Measurements from ENCODE around the gene MAP1LC3C.

GRCh38 chr1:242002510-242002909 lies 3.6 kb upstream of the MAP1LC3C start:
- TF ChIP-seq CTCF (IDR thresholded peaks at IDR 0.05) (no peak), ZFX (IDR thresholded peaks at IDR 0.05; ENCODE audit: borderline replicate concordance) (no peak)

Measured in 22Rv1 (cell line).